CD4-positive, CD25-positive, alpha-beta regulatory T cell (primary cell): Measurements from ENCODE around the gene SLC25A44. TPM values are rescaled to one million over a fixed set of nuclear protein-coding genes. Genes with fewer than 3 reads are reported as not detected.

Experiments used
- ATAC-seq, 2 donors: fragments of 150-1000 bp; cut with Tn5 transposase; one replicate each; pipeline ENCODE4 v1.10.0; 2021; ENCODE audit warnings: low read depth in 2 of 2, moderate number of reproducible peaks in 2 of 2, moderate library complexity in 1 of 2
- DNase-seq, 3 donors: peaks; one replicate each; pipeline versions ENCODE4 v3.0.0 to v3.0.0-alpha.2; 2012 to 2022; ENCODE audit warnings: mixed read lengths in 1 of 3
- H3K27ac ChIP-seq: one replicate; pipeline ENCODE4 v1.7.0; 2013; ENCODE audit warnings: mild to moderate bottlenecking, low read length; ENCODE audit not compliant: insufficient read depth, poor library complexity, severe bottlenecking
- H3K27me3 ChIP-seq: one replicate; pipeline ENCODE4 v1.7.0; 2013; ENCODE audit warnings: low read length; ENCODE audit not compliant: control insufficient read depth, insufficient read depth
- H3K36me3 ChIP-seq: one replicate; pipeline ENCODE4 v1.7.0; 2013; ENCODE audit warnings: mild to moderate bottlenecking, low read length, moderate library complexity; ENCODE audit not compliant: control insufficient read depth, insufficient read depth
- H3K4me1 ChIP-seq: 2 replicates; pipeline ENCODE4 v1.7.0; 2013; ENCODE audit warnings: mild to moderate bottlenecking, low read length; ENCODE audit not compliant: insufficient read depth, control insufficient read depth, poor library complexity, severe bottlenecking
- H3K4me3 ChIP-seq: one replicate; pipeline ENCODE4 v1.7.0; 2013; ENCODE audit warnings: low read depth, mild to moderate bottlenecking, low read length, moderate library complexity
- H3K9me3 ChIP-seq, 2 experiments: 1 replicate in 1 of 2; 2 replicates in 1 of 2; pipeline ENCODE4 v1.7.0; 2013; ENCODE audit warnings: low read length in 2 of 2, mild to moderate bottlenecking in 1 of 2, moderate library complexity in 1 of 2; ENCODE audit not compliant: control insufficient read depth in 2 of 2
- H3K27ac Mint-ChIP-seq, 3 donors: one replicate each; pipeline ENCODE4 v1.8.0; 2020 to 2022; ENCODE audit warnings: mild to moderate bottlenecking in 3 of 3, mixed read lengths in 3 of 3, moderate library complexity in 2 of 3
- H3K27me3 Mint-ChIP-seq: one replicate; pipeline ENCODE4 v1.8.0; 2022; ENCODE audit warnings: mild to moderate bottlenecking, mixed read lengths
- H3K36me3 Mint-ChIP-seq: one replicate; pipeline ENCODE4 v1.8.0; 2020; ENCODE audit warnings: mixed read lengths
- H3K4me1 Mint-ChIP-seq, 4 donors: one replicate each; pipeline ENCODE4 v1.8.0; 2020 to 2022; ENCODE audit warnings: mixed read lengths in 4 of 4, mild to moderate bottlenecking in 1 of 4
- H3K4me3 Mint-ChIP-seq, 4 donors: one replicate each; pipeline ENCODE4 v1.8.0; 2020 to 2022; ENCODE audit warnings: mild to moderate bottlenecking in 4 of 4, mixed read lengths in 4 of 4, moderate library complexity in 3 of 4
- H3K9me3 Mint-ChIP-seq, 7 donors: one replicate each; pipeline ENCODE4 v1.8.0; 2020 to 2022; ENCODE audit warnings: mixed read lengths in 7 of 7, mild to moderate bottlenecking in 3 of 7, moderate library complexity in 2 of 7
- polyA plus RNA-seq, 4 donors: library from polyadenylated mRNA; unstranded; fragments of 300-500 nt; fragmentation: Illumina TruSeq; gene quantifications; one replicate each; pipeline ENCODE4 v1.2.3, GENCODE V29; 2021
- total RNA-seq: library from RNA; stranded (reverse); gene quantifications from one replicate; pipeline ENCODE4 v1.2.3, GENCODE V29; 2022

SLC25A44 gene
- total and polyA plus RNA-seq, 5 donors from 2014 or later = 8.2 to 21.3 (median 13.2) TPM

- DNase-seq = peak in 2 of 3 donors; percentile 26 to 67
- Histone ChIP-seq H3K27me3 (no peaks in the 10 kb centered on the region), H3K4me1 (peaks cover 21% of the 10 kb centered on the region), H3K4me3 (peak overlapping the region; percentile 9), H3K36me3 (peaks cover 5% of the 10 kb centered on the region), H3K27ac (no peak overlapping the region), H3K9me3 (no peaks in the 10 kb centered on the region)
- ATAC-seq = peak; percentile 43 to 61
- peak overlapping the region; percentile 37 to 89 (median 83) for H3K4me3 Mint-ChIP-seq
- peaks cover 0 to 14% (median 11%) of the 10 kb centered on the region in 4 donors for H3K4me1 Mint-ChIP-seq
- no peaks in the 10 kb centered on the region for H3K27me3 Mint-ChIP-seq
- H3K9me3 Mint-ChIP-seq = no peaks in the 10 kb centered on the region
- no peaks in the 10 kb centered on the region for H3K36me3 Mint-ChIP-seq
- peak overlapping the region; percentile 62 to 95 (median 79) for H3K27ac Mint-ChIP-seq
Observed at GRCh38 chr1:156245451-156246232, 51.7 kb downstream of the SLC25A44 start.

- Histone ChIP-seq H3K4me1 (peaks cover 21% of the 10 kb centered on the region), H3K27ac (no peak overlapping the region), H3K27me3 (no peaks in the 10 kb centered on the region), H3K4me3 (no peak overlapping the region), H3K9me3 (no peaks in the 10 kb centered on the region), H3K36me3 (peaks cover 11% of the 10 kb centered on the region)
- DNase-seq (no peak), ATAC-seq (no peak)
- Mint-ChIP-seq H3K9me3 (no peaks in the 10 kb centered on the region), H3K36me3 (no peaks in the 10 kb centered on the region), H3K4me1 (peaks cover 0 to 14% (median 11%) of the 10 kb centered on the region in 4 donors), H3K4me3 (peak overlapping the region; percentile 49 to 78 (median 60)), H3K27me3 (no peaks in the 10 kb centered on the region), H3K27ac (peak overlapping the region in 2 of 3 donors; percentile 25 to 79)
Observed at GRCh38 chr1:156246241-156246780, 52.4 kb downstream of the SLC25A44 start.

GRCh38 chr1:156246781-156247459, 53.0 kb downstream of the SLC25A44 start:
- H3K27me3 ChIP-seq = no peaks in the 10 kb centered on the region
- peaks cover 17% of the 10 kb centered on the region for H3K36me3 ChIP-seq
- ATAC-seq (no peak), DNase-seq (no peak)
- H3K9me3 Mint-ChIP-seq = no peaks in the 10 kb centered on the region
- H3K4me3 ChIP-seq = no peak overlapping the region
- H3K9me3 ChIP-seq = no peaks in the 10 kb centered on the region
- peak overlapping the region in 1 of 3 donors; percentile 79 for H3K27ac Mint-ChIP-seq
- peaks cover 21% of the 10 kb centered on the region for H3K4me1 ChIP-seq
- H3K4me3 Mint-ChIP-seq = peak overlapping the region in 1 of 4 donors; percentile 38
- H3K36me3 Mint-ChIP-seq = no peaks in the 10 kb centered on the region
- H3K27ac ChIP-seq = no peak overlapping the region
- peaks cover 0 to 14% (median 11%) of the 10 kb centered on the region in 4 donors for H3K4me1 Mint-ChIP-seq
- H3K27me3 Mint-ChIP-seq = no peaks in the 10 kb centered on the region

GRCh38 chr1:156247460-156248322, 53.8 kb downstream of the SLC25A44 start, which contains the start of gene PAQR6:
TSS of gene PAQR6 (minus strand) at chr1:156248056. CDS start at chr1:156246731, 1,325 bp downstream.
- Histone ChIP-seq H3K4me3 (no peak within 1 kb of the TSS), H3K27me3 (no peaks in the 10 kb centered on the region), H3K36me3 (peaks cover 25% of the 10 kb centered on the region), H3K4me1 (peaks cover 21% of the 10 kb centered on the region), H3K27ac (no peak within 1 kb of the TSS), H3K9me3 (no peaks in the 10 kb centered on the region)
- no peaks in the 10 kb centered on the region for H3K27me3 Mint-ChIP-seq
- DNase-seq (no peak), ATAC-seq (no peak)
- peaks cover 0 to 16% (median 11%) of the 10 kb centered on the region in 4 donors for H3K4me1 Mint-ChIP-seq
- H3K4me3 Mint-ChIP-seq = peak within 1 kb of the TSS in 2 of 4 donors; percentile 54 to 85
- H3K27ac Mint-ChIP-seq = peak within 1 kb of the TSS in 2 of 3 donors; percentile 43 to 76
- no peaks in the 10 kb centered on the region for H3K9me3 Mint-ChIP-seq
- H3K36me3 Mint-ChIP-seq = peaks cover 2% of the 10 kb centered on the region

GRCh38 chr1:156248323-156248683, 54.4 kb downstream of the SLC25A44 start:
- H3K9me3 Mint-ChIP-seq = no peaks in the 10 kb centered on the region
- no peak overlapping the region for H3K27ac Mint-ChIP-seq
- no peak overlapping the region for H3K27ac ChIP-seq
- DNase-seq = no peak
- no peak for ATAC-seq
- peaks cover 0 to 18% (median 11%) of the 10 kb centered on the region in 4 donors for H3K4me1 Mint-ChIP-seq
- no peaks in the 10 kb centered on the region for H3K27me3 Mint-ChIP-seq
- H3K27me3 ChIP-seq = no peaks in the 10 kb centered on the region
- peaks cover 9% of the 10 kb centered on the region for H3K36me3 Mint-ChIP-seq
- no peak overlapping the region for H3K4me3 Mint-ChIP-seq
- H3K4me3 ChIP-seq = no peak overlapping the region
- H3K4me1 ChIP-seq = peaks cover 21% of the 10 kb centered on the region
- H3K9me3 ChIP-seq = no peaks in the 10 kb centered on the region
- peaks cover 31% of the 10 kb centered on the region for H3K36me3 ChIP-seq

- no peak for DNase-seq
- Mint-ChIP-seq H3K36me3 (peaks cover 18% of the 10 kb centered on the region), H3K27ac (no peak overlapping the region), H3K4me3 (peak overlapping the region in 1 of 4 donors; percentile 85), H3K9me3 (no peaks in the 10 kb centered on the region), H3K27me3 (no peaks in the 10 kb centered on the region), H3K4me1 (peaks cover 0 to 15% (median 11%) of the 10 kb centered on the region in 4 donors)
- H3K4me1 ChIP-seq = peaks cover 21% of the 10 kb centered on the region
- H3K27me3 ChIP-seq = no peaks in the 10 kb centered on the region
- peaks cover 44% of the 10 kb centered on the region for H3K36me3 ChIP-seq
- no peaks in the 10 kb centered on the region for H3K9me3 ChIP-seq
- ATAC-seq = no peak
- no peak overlapping the region for H3K4me3 ChIP-seq
- H3K27ac ChIP-seq = no peak overlapping the region
Observed at GRCh38 chr1:156249593-156249992, 55.7 kb downstream of the SLC25A44 start.

GRCh38 chr1:156251527-156251926, 57.6 kb downstream of the SLC25A44 start:
- Histone ChIP-seq H3K36me3 (peaks cover 55% of the 10 kb centered on the region), H3K9me3 (no peaks in the 10 kb centered on the region), H3K4me3 (no peak overlapping the region), H3K27me3 (no peaks in the 10 kb centered on the region), H3K4me1 (peaks cover 3% of the 10 kb centered on the region), H3K27ac (no peak overlapping the region)
- DNase-seq (no peak), ATAC-seq (no peak)
- peaks cover 0 to 5% (median 2%) of the 10 kb centered on the region in 4 donors for H3K4me1 Mint-ChIP-seq
- H3K27ac Mint-ChIP-seq = peak overlapping the region in 1 of 3 donors; percentile 62
- no peaks in the 10 kb centered on the region for H3K9me3 Mint-ChIP-seq
- H3K36me3 Mint-ChIP-seq = peaks cover 25% of the 10 kb centered on the region
- no peaks in the 10 kb centered on the region for H3K27me3 Mint-ChIP-seq
- H3K4me3 Mint-ChIP-seq = no peak overlapping the region
